T-helper 1 cell treated with Interleukin-12 subunit alpha and Interleukin-12 subunit beta and Interleukin-4 antibody, amounts not matched to agents 30 ng/mL and 1 ng/mL, for 36 hours (primary cell): ENCODE data around the gene SYT10. TPM values are rescaled to one million over a fixed set of nuclear protein-coding genes. Genes with fewer than 3 reads are reported as not detected.
"Not testable (repeated sequence)": the region's sequence is repeated elsewhere in the genome, so short reads cannot be mapped to it uniquely, and the experiment has no call there.

ENCODE experiments used
- intact Hi-C: fragments of 100-400 bp; cut with micrococcal nuclease; formaldehyde crosslinking; loops from one replicate; pipeline ENCODE4 v1.15.1; 2024
- total RNA-seq: library from RNA; stranded (reverse); gene quantifications from 2 replicates; pipeline ENCODE4 v1.2.3, GENCODE V29; 2022

SYT10 gene
- total RNA-seq, 1 donor from 2014 or later = not detected

- intact Hi-C loops = no loop called here
Observed at GRCh38 chr12:33349791-33350190, 89.8 kb downstream of the SYT10 start.

- intact Hi-C loops = not testable (repeated sequence)
Observed at GRCh38 chr12:33331961-33332398, 107.6 kb downstream of the SYT10 start.

GRCh38 chr12:33330940-33331339 lies 108.7 kb downstream of the SYT10 start:
- intact Hi-C loops = no loop called here
